H1 (cell line): ENCODE results near the gene PRTN3. TPM values are rescaled to one million over a fixed set of nuclear protein-coding genes. Genes with fewer than 3 reads are reported as not detected.

Source experiments
- CTCF ChIA-PET: fragments of 300-600 bp; sonication (Branson Sonifier 250); formaldehyde crosslinking; loops from one replicate; lab custom pipeline; 2021; ENCODE audit not compliant: partially characterized antibody; lab: Charles Lee
- POLR2A ChIA-PET: fragments of 300-600 bp; sonication (Branson Sonifier 250); formaldehyde crosslinking; loops from one replicate; lab custom pipeline; 2021; ENCODE audit warnings: inconsistent platforms; ENCODE audit not compliant: partially characterized antibody; lab: Charles Lee
- DNase-seq, 2 experiments: peaks; one replicate each; pipeline versions ENCODE4 v3.0.0 to v3.0.0-alpha.2; 2010 to 2022; ENCODE audit warnings: low spot score in 2 of 2, low read depth in 1 of 2, mixed read lengths in 1 of 2
- FAIRE-seq: peaks from 2 replicates; lab custom pipeline; 2011; peaks lifted over from hg19 to GRCh38; lab: Jason Lieb, UNC
- H2AFZ ChIP-seq: 2 replicates; pipeline ENCODE4 v1.8.1; 2012; ENCODE audit warnings: low read length, inconsistent platforms
- H2AK5ac ChIP-seq: 2 replicates; pipeline ENCODE4 v1.6.1; 2013; ENCODE audit warnings: low read depth, low read length
- H2BK120ac ChIP-seq: replicated peaks from 2 replicates; pipeline ENCODE3; 2013; ENCODE audit warnings: low read depth, low read length, inconsistent platforms
- H2BK12ac ChIP-seq: 2 replicates; pipeline ENCODE4 v1.6.1; 2013; ENCODE audit warnings: low read depth, low read length
- H2BK15ac ChIP-seq: 2 replicates; pipeline ENCODE4 v1.6.1; 2013; ENCODE audit warnings: low read length
- H2BK20ac ChIP-seq: 2 replicates; pipeline ENCODE4 v1.6.1; 2013; ENCODE audit warnings: low read length
- H2BK5ac ChIP-seq: 2 replicates; pipeline ENCODE4 v1.6.1; 2013; ENCODE audit warnings: low read depth, low read length
- H3K14ac ChIP-seq: 2 replicates; pipeline ENCODE4 v1.6.1; 2013; ENCODE audit warnings: inconsistent platforms; ENCODE audit not compliant: insufficient read length
- H3K18ac ChIP-seq: 2 replicates; pipeline ENCODE4 v1.6.1; 2013; ENCODE audit warnings: low read length; ENCODE audit errors: extremely low read depth
- H3K23ac ChIP-seq: 2 replicates; pipeline ENCODE4 v1.6.1; 2013; ENCODE audit warnings: inconsistent platforms; ENCODE audit not compliant: insufficient read length
- H3K23me2 ChIP-seq: 2 replicates; pipeline ENCODE4 v1.6.1; 2013; ENCODE audit warnings: low read depth, low read length
- H3K27ac ChIP-seq: 2 replicates; pipeline ENCODE4 v1.6.1; 2011; ENCODE audit warnings: low read depth, low read length, inconsistent platforms
- H3K27me3 ChIP-seq, 4 experiments: replicated peaks in 1 of 4; 1 replicate in 1 of 4; 2 replicates in 3 of 4; pipeline versions ENCODE4 v1.6.1 to v1.8.1; 2011 to 2013; ENCODE audit warnings: low read length in 3 of 4, mild to moderate bottlenecking in 3 of 4, inconsistent platforms in 2 of 4, mixed read lengths in 2 of 4, moderate library complexity in 1 of 4; ENCODE audit not compliant: control insufficient read depth in 3 of 4, insufficient read depth in 3 of 4; ENCODE audit errors: extremely low read depth in 1 of 4
- H3K36me3 ChIP-seq, 4 experiments: 2 replicates each; pipeline versions ENCODE4 v1.6.1 to v1.8.1; 2011 to 2013; ENCODE audit warnings: mild to moderate bottlenecking in 4 of 4, low read length in 3 of 4, moderate library complexity in 2 of 4, control low read depth in 1 of 4, inconsistent platforms in 1 of 4; ENCODE audit not compliant: insufficient read depth in 4 of 4, control insufficient read depth in 2 of 4
- H3K4ac ChIP-seq: replicated peaks from 2 replicates; pipeline ENCODE3; 2013; ENCODE audit warnings: low read length, low read depth, mixed read lengths, inconsistent platforms; ENCODE audit not compliant: insufficient read length
- H3K4me1 ChIP-seq, 4 experiments: replicated peaks in 1 of 4; 1 replicate in 1 of 4; 2 replicates in 3 of 4; pipeline versions ENCODE4 v1.6.1 to v1.8.1; 2011 to 2013; ENCODE audit warnings: low read length in 3 of 4, inconsistent platforms in 2 of 4, mixed read lengths in 1 of 4; ENCODE audit not compliant: insufficient read depth in 4 of 4, control insufficient read depth in 3 of 4
- H3K4me2 ChIP-seq, 2 experiments: 2 replicates each; pipeline versions ENCODE4 v1.6.1 to v1.8.1; 2011 to 2013; ENCODE audit warnings: low read depth in 2 of 2, low read length in 2 of 2, control low read depth in 1 of 2, inconsistent platforms in 1 of 2, mild to moderate bottlenecking in 1 of 2; ENCODE audit not compliant: insufficient read depth in 1 of 2
- H3K4me3 ChIP-seq, 4 experiments: fragments of 200-600, 300-600 bp in 1 of 4; sonication (generic), shearing (Covaris generic), sonication (Bioruptor Twin) in 1 of 4; 2 replicates each; pipeline versions ENCODE4 v1.5.1 to v1.8.1; 2011 to 2016; ENCODE audit warnings: low read length in 4 of 4, low read depth in 3 of 4, control low read depth in 2 of 4, inconsistent platforms in 2 of 4, mild to moderate bottlenecking in 2 of 4, mixed read lengths in 1 of 4, moderate library complexity in 1 of 4; ENCODE audit not compliant: insufficient read depth in 2 of 4; ENCODE audit errors: extremely low read depth in 1 of 4
- H3K56ac ChIP-seq: replicated peaks from 2 replicates; pipeline ENCODE3; 2013; ENCODE audit warnings: low read depth, mild to moderate bottlenecking, mixed read lengths, low read length, inconsistent platforms; ENCODE audit not compliant: insufficient read length
- H3K79me1 ChIP-seq: 2 replicates; pipeline ENCODE4 v1.6.1; 2013; ENCODE audit warnings: low read depth, low read length, control low read depth
- H3K79me2 ChIP-seq, 2 experiments: 2 replicates each; pipeline versions ENCODE4 v1.6.1 to v1.8.1; 2012 to 2013; ENCODE audit warnings: low read length in 2 of 2, mild to moderate bottlenecking in 2 of 2, inconsistent platforms in 1 of 2; ENCODE audit not compliant: insufficient read depth in 2 of 2, control insufficient read depth in 1 of 2
- H3K9ac ChIP-seq, 4 experiments: replicated peaks in 1 of 4; 1 replicate in 1 of 4; 2 replicates in 3 of 4; pipeline versions ENCODE4 v1.6.1 to v1.8.1; 2011 to 2013; ENCODE audit warnings: low read depth in 3 of 4, low read length in 3 of 4, control low read depth in 2 of 4, mild to moderate bottlenecking in 2 of 4, moderate library complexity in 2 of 4, inconsistent platforms in 1 of 4; ENCODE audit errors: extremely low read depth in 1 of 4
- H3K9me3 ChIP-seq, 2 experiments: 2 replicates each; pipeline versions ENCODE4 v1.6.1 to v1.8.1; 2012 to 2013; ENCODE audit warnings: mild to moderate bottlenecking in 2 of 2, moderate library complexity in 2 of 2, control low read depth in 1 of 2, inconsistent platforms in 1 of 2, low read depth in 1 of 2, low read length in 1 of 2, mixed read lengths in 1 of 2; ENCODE audit not compliant: insufficient read depth in 2 of 2
- H4K20me1 ChIP-seq, 2 experiments: replicated peaks in 1 of 2; 2 replicates each; pipeline versions ENCODE3 to v1.8.1; 2011 to 2013; ENCODE audit warnings: inconsistent platforms in 2 of 2, low read length in 2 of 2, mild to moderate bottlenecking in 1 of 2; ENCODE audit not compliant: insufficient read depth in 2 of 2, control insufficient read depth in 1 of 2
- H4K5ac ChIP-seq: 2 replicates; pipeline ENCODE4 v1.6.1; 2013; ENCODE audit warnings: low read length, low read depth, mixed read lengths, inconsistent platforms; ENCODE audit not compliant: insufficient read length
- H4K8ac ChIP-seq: 2 replicates; pipeline ENCODE4 v1.8.0; 2013; ENCODE audit warnings: mild to moderate bottlenecking, moderate library complexity, low read length, inconsistent platforms; ENCODE audit not compliant: insufficient read depth; ENCODE audit errors: extremely low read depth
- H4K91ac ChIP-seq: replicated peaks from 2 replicates; pipeline ENCODE3; 2013; ENCODE audit warnings: low read length, mixed read lengths, inconsistent platforms; ENCODE audit not compliant: insufficient read length
- BCL11A ChIP-seq, 2 experiments: IDR thresholded peaks; one replicate each; pipeline ENCODE4 v1.6.1; 2011; ENCODE audit warnings: low read depth in 2 of 2, low read length in 2 of 2, mild to moderate bottlenecking in 2 of 2
- CREB1 ChIP-seq: IDR thresholded peaks from 2 replicates; pipeline ENCODE4 v1.6.1; 2012; ENCODE audit warnings: inconsistent platforms
- NANOG ChIP-seq: IDR thresholded peaks from 2 replicates; pipeline ENCODE4 v1.6.1; 2011; ENCODE audit warnings: low read length, low read depth, mild to moderate bottlenecking, inconsistent platforms; ENCODE audit not compliant: insufficient read depth, poor library complexity, severe bottlenecking
- POLR2A ChIP-seq, 2 experiments: IDR thresholded peaks; 1 replicate in 1 of 2; 2 replicates in 1 of 2; pipeline ENCODE4 v1.6.1; 2011; ENCODE audit warnings: low read depth in 2 of 2, low read length in 2 of 2, mild to moderate bottlenecking in 2 of 2; ENCODE audit errors: control extremely low read depth in 1 of 2
- WGBS, 2 experiments: shearing (Covaris generic) in 1 of 2; methylation state at CpG; one replicate each; pipeline versions ENCODE4 v1.1.6 to v1.1.7; 2013 to 2015; ENCODE audit warnings: low lambda C conversion rate in 2 of 2, mixed read lengths in 2 of 2, inconsistent platforms in 1 of 2, low coverage in 1 of 2, missing lambda C conversion rate in 1 of 2; ENCODE audit not compliant: insufficient replicate concordance in 2 of 2, insufficient coverage in 1 of 2, insufficient read length in 1 of 2; ENCODE audit errors: extremely low coverage in 1 of 2, missing lambda C conversion rate in 1 of 2; 5-methylcytosine and 5-hydroxymethylcytosine counted together
- polyA plus RNA-seq, 7 experiments: library from polyadenylated mRNA; depleted of rRNA in 3 of 7; stranded (reverse) in 5 of 7; unstranded in 2 of 7; fragments of >200 nt in 5 of 7; fragments of 200-250 nt in 2 of 7; gene quantifications; 1 replicate in 5 of 7; 2 replicates in 1 of 7; 4 replicates in 1 of 7; pipeline versions ENCODE4 v1.2.1 to v1.2.3, GENCODE V29; 2011 to 2013; ENCODE audit warnings: missing spikeins in 2 of 7, mixed read lengths in 2 of 7
- total RNA-seq: library from RNA; stranded (reverse); fragmentation: NEBNext Ultra II Directional; extraction: Animal tissue kit (Norgen Biotek cat#: 25700); gene quantifications from 2 replicates; pipeline ENCODE4 v1.2.1, GENCODE V29; 2021

PRTN3 gene
- total and polyA plus RNA-seq, 2 of the 8 experiments (the other 6 are each of a cell fraction or from before 2014, with no cell fraction given), result 0.39 to 2.1 TPM

- TF ChIP-seq CREB1 (no peak), BCL11A (IDR thresholded peaks at IDR 0.05; ENCODE audit: low read depth in 2 of 2, low read length in 2 of 2) (no peak), NANOG (no peak), POLR2A (IDR thresholded peaks at IDR 0.05; ENCODE audit: control extremely low read depth in 1 of 2, low read depth in 2 of 2, low read length in 2 of 2) (no peak)
- 92% methylated on average over 16 of the region's 22 CpGs; no CpG with 5 or more reads in 1 of the 2 experiments for WGBS, 2 experiments
These were observed 32.8 kb downstream of the PRTN3 start for GRCh38 chr19:873561-874041.

More at GRCh38 chr19:873561-874041, 32.8 kb downstream of the PRTN3 start:
- Histone ChIP-seq H3K23ac (no peak overlapping the region), H3K27me3 (no peaks in the 10 kb centered on the region), H3K56ac (no peak overlapping the region), H3K14ac (no peak overlapping the region), H2BK12ac (peak overlapping the region; percentile 68; the same call in 1 of the 2 replicates), H4K20me1 (peaks cover 4 to 5% of the 10 kb centered on the region in 2 experiments), H3K79me2 (no peaks in the 10 kb centered on the region), H2AFZ (no peak overlapping the region), H3K4me2 (no peak overlapping the region), H4K91ac (no peak overlapping the region), H2BK5ac (peak overlapping the region; percentile 56; the same call in 1 of the 2 replicates), H3K9me3 (peaks cover 0 to 3% of the 10 kb centered on the region in 2 experiments; a peak in 1 of 4 replicates), H2BK20ac (no peak overlapping the region), H3K18ac (peak overlapping the region; percentile 48; the same call in 1 of the 2 replicates), H3K4ac (no peak overlapping the region), H3K9ac (no peak overlapping the region), H4K5ac (no peak overlapping the region), H3K4me1 (peaks cover 0 to 12% (median 4%) of the 10 kb centered on the region in 4 experiments; a peak in 5 of 7 replicates), H3K36me3 (peaks cover 0 to 12% (median 0%) of the 10 kb centered on the region in 4 experiments; a peak in 3 of 8 replicates), H2BK120ac (no peak overlapping the region), H2AK5ac (no peak overlapping the region; the same call in 1 of the 2 replicates), H3K4me3 (no peak overlapping the region), H3K79me1 (peaks cover 2% of the 10 kb centered on the region), H3K27ac (no peak overlapping the region), H4K8ac (no peak overlapping the region; the same call in 1 of the 2 replicates), H3K23me2 (no peaks in the 10 kb centered on the region), H2BK15ac (peak overlapping the region; percentile 40; the same call in 1 of the 2 replicates)
- CTCF ChIA-PET, result interaction anchor here (0.7 to 3.1 kb wide), 5 partner anchors 9 to 108 kb away, joined by 3 to 16 read pairs (median 5); no protein-coding TSS in a partner anchor
- no peak for DNase-seq
- POLR2A ChIA-PET, result interaction anchor here (0.6 to 11.5 kb wide), 7 partner anchors 10 to 148 kb away, joined by 3 to 82 read pairs (median 4); partner anchors contain the start of genes ELANE, MED16, RNU6-2 and RNU6-9
- no peak for FAIRE-seq
